ENCODE data around the gene ZBTB16. TPM values are rescaled to one million over a fixed set of nuclear protein-coding genes. Genes with fewer than 3 reads are reported as not detected.

The ZBTB16 gene
- polyA plus RNA-seq, 1 experiment, result not detected

DNA sequence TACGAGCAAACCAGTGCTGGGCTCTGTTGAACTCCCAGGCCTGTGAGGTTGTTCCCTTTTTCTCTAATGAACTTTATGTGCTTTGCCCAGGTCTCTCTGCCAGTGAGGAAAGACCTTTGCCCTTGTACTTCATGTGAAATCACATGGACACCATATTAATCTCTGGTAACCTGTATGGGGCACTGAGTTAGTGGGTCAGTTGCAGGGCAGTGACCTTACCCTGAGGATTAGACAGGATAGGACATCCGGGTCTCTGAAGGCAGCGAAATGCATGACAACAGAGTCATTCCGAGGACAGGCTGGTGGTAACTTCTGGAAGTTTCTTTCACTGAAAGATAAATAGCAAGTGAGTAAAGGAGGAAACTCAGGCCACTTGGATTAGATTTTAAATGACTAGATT lies 93.7 kb downstream of the ZBTB16 start:
- no peak for DNase-seq (ENCODE audit: low read depth)
- ChIA-PET CTCF (no interaction called here), POLR2A (no interaction called here)
- TF ChIP-seq, protein P1, sequence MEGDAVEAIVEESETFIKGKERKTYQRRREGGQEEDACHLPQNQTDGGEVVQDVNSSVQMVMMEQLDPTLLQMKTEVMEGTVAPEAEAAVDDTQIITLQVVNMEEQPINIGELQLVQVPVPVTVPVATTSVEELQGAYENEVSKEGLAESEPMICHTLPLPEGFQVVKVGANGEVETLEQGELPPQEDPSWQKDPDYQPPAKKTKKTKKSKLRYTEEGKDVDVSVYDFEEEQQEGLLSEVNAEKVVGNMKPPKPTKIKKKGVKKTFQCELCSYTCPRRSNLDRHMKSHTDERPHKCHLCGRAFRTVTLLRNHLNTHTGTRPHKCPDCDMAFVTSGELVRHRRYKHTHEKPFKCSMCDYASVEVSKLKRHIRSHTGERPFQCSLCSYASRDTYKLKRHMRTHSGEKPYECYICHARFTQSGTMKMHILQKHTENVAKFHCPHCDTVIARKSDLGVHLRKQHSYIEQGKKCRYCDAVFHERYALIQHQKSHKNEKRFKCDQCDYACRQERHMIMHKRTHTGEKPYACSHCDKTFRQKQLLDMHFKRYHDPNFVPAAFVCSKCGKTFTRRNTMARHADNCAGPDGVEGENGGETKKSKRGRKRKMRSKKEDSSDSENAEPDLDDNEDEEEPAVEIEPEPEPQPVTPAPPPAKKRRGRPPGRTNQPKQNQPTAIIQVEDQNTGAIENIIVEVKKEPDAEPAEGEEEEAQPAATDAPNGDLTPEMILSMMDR (IDR thresholded peaks at IDR 0.05; ENCODE audit: insufficient read depth, low read depth, low read length), result no peak
- Histone ChIP-seq H3K36me3 (ENCODE audit: control insufficient read depth, insufficient read depth, low read length) (no peaks in the 10 kb centered on the region), H3K27me3 (ENCODE audit: control insufficient read depth, insufficient read depth, low read length) (peaks cover 28% of the 10 kb centered on the region), H3K4me3 (ENCODE audit: low read depth, low read length) (no peak overlapping the region)

- H3K4me3 ChIP-seq (ENCODE audit: low read depth, low read length), result no peak overlapping the region
- no peaks in the 10 kb centered on the region for H3K36me3 ChIP-seq (ENCODE audit: control insufficient read depth, insufficient read depth, low read length)
- peaks cover 35% of the 10 kb centered on the region for H3K27me3 ChIP-seq (ENCODE audit: control insufficient read depth, insufficient read depth, low read length)
- ChIA-PET POLR2A (no interaction called here), CTCF (interaction anchor here (1.2 kb wide), 1 partner anchor 14 kb away, joined by 4 read pairs; no protein-coding TSS in a partner anchor)
- no peak for DNase-seq (ENCODE audit: low read depth)
- TF ChIP-seq, protein P1 (IDR thresholded peaks at IDR 0.05; ENCODE audit: insufficient read depth, low read depth, low read length), result no peak
These were observed 94.9 kb downstream of the ZBTB16 start for GRCh38 chr11:114154271-114155047.

GRCh38 chr11:114155116-114155515 lies 95.6 kb downstream of the ZBTB16 start:
- no peak for DNase-seq (ENCODE audit: low read depth)
- Histone ChIP-seq H3K36me3 (ENCODE audit: control insufficient read depth, insufficient read depth, low read length) (no peaks in the 10 kb centered on the region), H3K4me3 (ENCODE audit: low read depth, low read length) (no peak overlapping the region), H3K27me3 (ENCODE audit: control insufficient read depth, insufficient read depth, low read length) (peaks cover 37% of the 10 kb centered on the region)
- ChIA-PET CTCF (interaction anchor here (1.2 kb wide), 1 partner anchor 14 kb away, joined by 4 read pairs; no protein-coding TSS in a partner anchor), POLR2A (no interaction called here)
- TF ChIP-seq, protein P1 (IDR thresholded peaks at IDR 0.05; ENCODE audit: insufficient read depth, low read depth, low read length), result no peak

DNA sequence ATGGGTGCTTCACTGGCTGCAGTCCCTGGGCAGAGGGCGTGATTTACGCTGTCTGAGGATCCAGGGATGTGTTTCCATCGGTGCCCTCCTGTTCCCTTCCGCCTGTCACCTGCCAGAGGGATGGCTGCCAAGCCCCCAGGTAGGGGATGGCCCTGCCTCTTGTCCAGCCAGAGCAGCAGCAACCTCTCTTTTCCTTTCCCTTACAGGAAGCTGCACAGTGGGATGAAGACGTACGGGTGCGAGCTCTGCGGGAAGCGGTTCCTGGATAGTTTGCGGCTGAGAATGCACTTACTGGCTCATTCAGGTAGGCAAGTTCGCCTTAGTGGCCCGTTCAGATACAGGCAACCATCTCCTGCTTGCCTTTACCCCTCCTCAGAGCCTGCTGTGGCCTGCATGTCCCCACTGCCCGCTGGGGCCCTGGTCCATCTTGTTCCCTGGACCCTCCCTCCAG lies 96.6 kb downstream of the ZBTB16 start:
- ChIA-PET POLR2A (no interaction called here), CTCF (no interaction called here)
- no peak overlapping the region for H3K4me3 ChIP-seq (ENCODE audit: low read depth, low read length)
- no peak for DNase-seq (ENCODE audit: low read depth)
- H3K36me3 ChIP-seq (ENCODE audit: control insufficient read depth, insufficient read depth, low read length), result no peaks in the 10 kb centered on the region
- H3K27me3 ChIP-seq (ENCODE audit: control insufficient read depth, insufficient read depth, low read length), result peaks cover 40% of the 10 kb centered on the region
- TF ChIP-seq, protein P1 (IDR thresholded peaks at IDR 0.05; ENCODE audit: insufficient read depth, low read depth, low read length), result no peak

DNA sequence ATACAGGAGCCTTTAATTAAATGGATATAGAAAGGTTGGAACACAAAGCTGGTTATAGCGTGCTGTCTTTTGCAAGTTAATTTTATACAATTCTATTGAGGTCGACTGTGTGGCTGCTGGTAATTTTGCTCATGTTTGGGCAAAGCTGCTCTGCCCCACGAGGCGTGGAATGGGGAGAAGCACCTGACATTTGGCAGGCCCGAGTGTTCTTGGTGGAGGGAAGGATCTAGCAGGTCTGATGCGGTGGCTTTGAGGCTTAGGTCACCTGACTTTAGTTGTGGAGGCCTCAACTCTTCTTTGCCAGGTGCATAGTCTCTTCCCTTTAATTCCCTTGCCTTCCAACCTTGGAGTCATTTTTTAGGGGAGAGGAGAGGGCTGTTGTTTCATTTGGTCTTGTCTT lies 97.3 kb downstream of the ZBTB16 start:
- DNase-seq (ENCODE audit: low read depth), result no peak
- TF ChIP-seq, protein P1 (IDR thresholded peaks at IDR 0.05; ENCODE audit: insufficient read depth, low read depth, low read length), result no peak
- H3K36me3 ChIP-seq (ENCODE audit: control insufficient read depth, insufficient read depth, low read length), result no peaks in the 10 kb centered on the region
- ChIA-PET POLR2A (no interaction called here), CTCF (no interaction called here)
- H3K4me3 ChIP-seq (ENCODE audit: low read depth, low read length), result no peak overlapping the region
- peaks cover 40% of the 10 kb centered on the region for H3K27me3 ChIP-seq (ENCODE audit: control insufficient read depth, insufficient read depth, low read length)
